Muscle layer of colon (tissue), 2 donors: Measurements from ENCODE around the gene ASIC2.

Experiments used
- H3K27ac ChIP-seq: one replicate; pipeline ENCODE4 v1.7.0; 2013; ENCODE audit warnings: low read depth, mild to moderate bottlenecking, low read length, moderate library complexity
- H3K27me3 ChIP-seq, 2 donors: one replicate each; pipeline ENCODE4 v1.7.0; 2013; ENCODE audit warnings: low read length in 2 of 2, mild to moderate bottlenecking in 2 of 2; ENCODE audit not compliant: insufficient read depth in 2 of 2, control insufficient read depth in 1 of 2
- H3K36me3 ChIP-seq: one replicate; pipeline ENCODE4 v1.7.0; 2013; ENCODE audit warnings: mild to moderate bottlenecking, low read length; ENCODE audit not compliant: insufficient read depth
- H3K4me1 ChIP-seq: one replicate; pipeline ENCODE4 v1.7.0; 2013; ENCODE audit warnings: mild to moderate bottlenecking, low read length; ENCODE audit not compliant: insufficient read depth
- H3K4me3 ChIP-seq, 2 donors: one replicate each; pipeline ENCODE4 v1.7.0; 2013; ENCODE audit warnings: low read length in 2 of 2, low read depth in 1 of 2, mild to moderate bottlenecking in 1 of 2, moderate library complexity in 1 of 2
- H3K9ac ChIP-seq: one replicate; pipeline ENCODE4 v1.7.0; 2013; ENCODE audit warnings: low read length
- H3K9me3 ChIP-seq: one replicate; pipeline ENCODE4 v1.7.0; 2013; ENCODE audit warnings: mild to moderate bottlenecking, low read length
- donor health status: abdominal sarcoma.
- donor health status: Adenocarcinoma of cecum.

Gene ASIC2

GRCh38 chr17:33220036-33220435, 73.1 kb downstream of the ASIC2 start:
- Histone ChIP-seq H3K9ac (no peak overlapping the region), H3K4me1 (no peaks in the 10 kb centered on the region), H3K9me3 (no peaks in the 10 kb centered on the region), H3K27ac (no peak overlapping the region), H3K27me3 (no peaks in the 10 kb centered on the region), H3K4me3 (no peak overlapping the region), H3K36me3 (no peaks in the 10 kb centered on the region)

- Histone ChIP-seq H3K4me1 (no peaks in the 10 kb centered on the region), H3K9ac (no peak overlapping the region)
Observed at GRCh38 chr17:33218698-33219601, 74.1 kb downstream of the ASIC2 start.

GRCh38 chr17:33217891-33218290, 75.2 kb downstream of the ASIC2 start:
- no peaks in the 10 kb centered on the region for H3K9me3 ChIP-seq
- no peaks in the 10 kb centered on the region for H3K36me3 ChIP-seq
- H3K27me3 ChIP-seq: no peaks in the 10 kb centered on the region
- H3K27ac ChIP-seq: no peak overlapping the region
- no peak overlapping the region for H3K4me3 ChIP-seq
- no peak overlapping the region for H3K9ac ChIP-seq
- H3K4me1 ChIP-seq: no peaks in the 10 kb centered on the region

More at GRCh38 chr17:33218698-33219601, 74.1 kb downstream of the ASIC2 start:
- H3K27me3 ChIP-seq: no peaks in the 10 kb centered on the region
- no peak overlapping the region for H3K27ac ChIP-seq
- no peaks in the 10 kb centered on the region for H3K9me3 ChIP-seq
- H3K36me3 ChIP-seq: no peaks in the 10 kb centered on the region
- no peak overlapping the region for H3K4me3 ChIP-seq

- Histone ChIP-seq H3K9ac (no peak overlapping the region), H3K4me1 (no peaks in the 10 kb centered on the region), H3K9me3 (no peaks in the 10 kb centered on the region), H3K27ac (no peak overlapping the region), H3K4me3 (no peak overlapping the region), H3K36me3 (no peaks in the 10 kb centered on the region), H3K27me3 (no peaks in the 10 kb centered on the region)
Observed at GRCh38 chr17:33214996-33215395, 78.1 kb downstream of the ASIC2 start.

GRCh38 chr17:33210285-33210684, 82.8 kb downstream of the ASIC2 start:
- no peaks in the 10 kb centered on the region for H3K4me1 ChIP-seq
- H3K9me3 ChIP-seq: no peaks in the 10 kb centered on the region
- H3K27me3 ChIP-seq: no peaks in the 10 kb centered on the region
- H3K27ac ChIP-seq: no peak overlapping the region
- no peak overlapping the region for H3K4me3 ChIP-seq
- H3K9ac ChIP-seq: no peak overlapping the region
- no peaks in the 10 kb centered on the region for H3K36me3 ChIP-seq

- no peaks in the 10 kb centered on the region for H3K4me1 ChIP-seq
- no peaks in the 10 kb centered on the region for H3K27me3 ChIP-seq
- H3K4me3 ChIP-seq: no peak overlapping the region
- H3K27ac ChIP-seq: no peak overlapping the region
- H3K9ac ChIP-seq: no peak overlapping the region
- no peaks in the 10 kb centered on the region for H3K9me3 ChIP-seq
- no peaks in the 10 kb centered on the region for H3K36me3 ChIP-seq
Observed at GRCh38 chr17:33209671-33210070, 83.4 kb downstream of the ASIC2 start.

GRCh38 chr17:33207231-33207630, 85.9 kb downstream of the ASIC2 start:
- Histone ChIP-seq H3K4me1 (no peaks in the 10 kb centered on the region), H3K27me3 (no peaks in the 10 kb centered on the region), H3K4me3 (no peak overlapping the region), H3K27ac (no peak overlapping the region), H3K9me3 (no peaks in the 10 kb centered on the region), H3K36me3 (no peaks in the 10 kb centered on the region), H3K9ac (no peak overlapping the region)

- Histone ChIP-seq H3K27me3 (no peaks in the 10 kb centered on the region), H3K4me1 (no peaks in the 10 kb centered on the region)
Observed at GRCh38 chr17:33205552-33205951, 87.5 kb downstream of the ASIC2 start.

GRCh38 chr17:33204701-33205100, 88.4 kb downstream of the ASIC2 start:
- H3K36me3 ChIP-seq: no peaks in the 10 kb centered on the region
- no peaks in the 10 kb centered on the region for H3K9me3 ChIP-seq
- no peaks in the 10 kb centered on the region for H3K27me3 ChIP-seq
- no peaks in the 10 kb centered on the region for H3K4me1 ChIP-seq
- H3K4me3 ChIP-seq: no peak overlapping the region
- no peak overlapping the region for H3K9ac ChIP-seq
- H3K27ac ChIP-seq: no peak overlapping the region

More at GRCh38 chr17:33205552-33205951, 87.5 kb downstream of the ASIC2 start:
- no peak overlapping the region for H3K27ac ChIP-seq
- no peak overlapping the region for H3K4me3 ChIP-seq
- H3K36me3 ChIP-seq: no peaks in the 10 kb centered on the region
- H3K9me3 ChIP-seq: no peaks in the 10 kb centered on the region
- H3K9ac ChIP-seq: no peak overlapping the region

- no peaks in the 10 kb centered on the region for H3K27me3 ChIP-seq
- H3K4me3 ChIP-seq: no peak overlapping the region
Observed at GRCh38 chr17:33204156-33204555, 88.9 kb downstream of the ASIC2 start.

GRCh38 chr17:33202796-33203495, 90.1 kb downstream of the ASIC2 start:
- Histone ChIP-seq H3K27me3 (no peaks in the 10 kb centered on the region), H3K4me3 (no peak overlapping the region), H3K36me3 (no peaks in the 10 kb centered on the region), H3K4me1 (no peaks in the 10 kb centered on the region), H3K9me3 (no peaks in the 10 kb centered on the region), H3K9ac (no peak overlapping the region), H3K27ac (no peak overlapping the region)

More at GRCh38 chr17:33204156-33204555, 88.9 kb downstream of the ASIC2 start:
- Histone ChIP-seq H3K4me1 (no peaks in the 10 kb centered on the region), H3K9me3 (no peaks in the 10 kb centered on the region), H3K9ac (no peak overlapping the region), H3K36me3 (no peaks in the 10 kb centered on the region), H3K27ac (no peak overlapping the region)
